HEK293 (cell line): ENCODE data around the gene CDCP1.

Experiments used
- PATZ1 ChIP-seq: fragments of 450-650 bp; formaldehyde crosslinking; IDR thresholded peaks from 2 replicates; pipeline ENCODE4 v1.5.1; 2016; ENCODE audit warnings: missing biosample characterization, missing genetic modification characterization
- PBX3 ChIP-seq: sonication (generic); formaldehyde crosslinking; IDR thresholded peaks from 2 replicates; pipeline ENCODE4 v1.8.1; 2022; ENCODE audit warnings: mild to moderate bottlenecking, moderate library complexity, missing genetic modification reagents
- REST ChIP-seq: fragments of 450-650 bp; formaldehyde crosslinking; IDR thresholded peaks from 2 replicates; pipeline ENCODE4 v1.5.1; 2016; ENCODE audit warnings: missing biosample characterization, missing genetic modification characterization
- ZBTB11 ChIP-seq: fragments of 450-650 bp; formaldehyde crosslinking; conservative IDR thresholded peaks from 2 replicates; pipeline ENCODE4 v1.5.1; 2016; ENCODE audit warnings: low read depth, missing biosample characterization, missing genetic modification characterization
- ZBTB7A ChIP-seq: fragments of 450-650 bp; formaldehyde crosslinking; IDR thresholded peaks from 2 replicates; pipeline ENCODE4 v1.5.1; 2016; ENCODE audit warnings: low read depth, missing biosample characterization, missing genetic modification characterization
- ZNF133 ChIP-seq: fragments of 450-650 bp; formaldehyde crosslinking; IDR thresholded peaks from 2 replicates; pipeline ENCODE4 v1.5.1; 2016; ENCODE audit warnings: missing biosample characterization, missing genetic modification characterization
- ZNF184 ChIP-seq: fragments of 450-650 bp; IDR thresholded peaks from 2 replicates; pipeline ENCODE4 v1.5.1; 2018; ENCODE audit warnings: missing biosample characterization, mild to moderate bottlenecking, missing genetic modification characterization
- ZNF274 ChIP-seq, 2 experiments: fragments of 200-500 bp in 1 of 2; fragments of 450-650 bp in 1 of 2; sonication (Bioruptor generic) in 1 of 2; formaldehyde crosslinking in 1 of 2; IDR thresholded peaks; 2 replicates each; pipeline versions ENCODE4 v1.5.1 to v1.6.1; 2014 to 2016; ENCODE audit warnings: borderline replicate concordance in 1 of 2, inconsistent platforms in 1 of 2, low read length in 1 of 2, missing biosample characterization in 1 of 2, missing genetic modification characterization in 1 of 2
- ZNF449 ChIP-seq: fragments of 450-650 bp; formaldehyde crosslinking; IDR thresholded peaks from 2 replicates; pipeline ENCODE4 v1.5.1; 2017; ENCODE audit warnings: missing biosample characterization, mild to moderate bottlenecking, missing genetic modification characterization, moderate library complexity
- ZNF629 ChIP-seq: fragments of 450-650 bp; formaldehyde crosslinking; IDR thresholded peaks from 2 replicates; pipeline ENCODE4 v1.5.1; 2017; ENCODE audit warnings: missing biosample characterization, missing genetic modification characterization
- TF ChIP-seq, protein P1 (sequence below): fragments of 450-650 bp; formaldehyde crosslinking; IDR thresholded peaks from 2 replicates; pipeline ENCODE4 v1.5.1; 2016; ENCODE audit warnings: missing biosample characterization, missing genetic modification characterization
- TF ChIP-seq, protein P2 (sequence below): fragments of 450-650 bp; formaldehyde crosslinking; optimal IDR thresholded peaks from 2 replicates; pipeline ENCODE3; 2016; ENCODE audit warnings: missing biosample characterization, mild to moderate bottlenecking, missing genetic modification characterization
- TF ChIP-seq, protein P3 (sequence below): fragments of 450-650 bp; IDR thresholded peaks from 2 replicates; pipeline ENCODE4 v1.5.1; 2018; ENCODE audit warnings: missing biosample characterization, mild to moderate bottlenecking, missing genetic modification characterization

DNA sequence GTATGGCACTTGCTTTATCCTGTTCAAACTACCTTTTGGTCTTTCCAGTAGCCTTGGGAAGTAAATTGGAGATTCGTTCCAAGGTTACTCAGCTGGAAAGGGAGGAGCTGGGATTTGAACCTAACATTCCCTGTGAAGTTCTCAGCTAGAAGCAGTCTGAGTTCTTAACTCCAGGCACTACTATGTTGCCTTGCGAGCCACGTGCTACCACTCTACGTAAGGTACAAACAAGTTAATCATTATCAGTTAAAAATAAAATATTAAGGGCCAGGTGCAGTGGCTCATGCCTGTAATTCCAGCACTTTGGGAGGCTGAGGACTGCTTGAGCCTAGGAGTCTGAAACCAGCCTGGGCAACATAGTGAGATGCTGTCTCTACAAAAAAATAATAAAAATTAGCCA lies 30.7 kb upstream of the CDCP1 start:
- no peak for TF ChIP-seq PBX3
- TF ChIP-seq, protein P1, sequence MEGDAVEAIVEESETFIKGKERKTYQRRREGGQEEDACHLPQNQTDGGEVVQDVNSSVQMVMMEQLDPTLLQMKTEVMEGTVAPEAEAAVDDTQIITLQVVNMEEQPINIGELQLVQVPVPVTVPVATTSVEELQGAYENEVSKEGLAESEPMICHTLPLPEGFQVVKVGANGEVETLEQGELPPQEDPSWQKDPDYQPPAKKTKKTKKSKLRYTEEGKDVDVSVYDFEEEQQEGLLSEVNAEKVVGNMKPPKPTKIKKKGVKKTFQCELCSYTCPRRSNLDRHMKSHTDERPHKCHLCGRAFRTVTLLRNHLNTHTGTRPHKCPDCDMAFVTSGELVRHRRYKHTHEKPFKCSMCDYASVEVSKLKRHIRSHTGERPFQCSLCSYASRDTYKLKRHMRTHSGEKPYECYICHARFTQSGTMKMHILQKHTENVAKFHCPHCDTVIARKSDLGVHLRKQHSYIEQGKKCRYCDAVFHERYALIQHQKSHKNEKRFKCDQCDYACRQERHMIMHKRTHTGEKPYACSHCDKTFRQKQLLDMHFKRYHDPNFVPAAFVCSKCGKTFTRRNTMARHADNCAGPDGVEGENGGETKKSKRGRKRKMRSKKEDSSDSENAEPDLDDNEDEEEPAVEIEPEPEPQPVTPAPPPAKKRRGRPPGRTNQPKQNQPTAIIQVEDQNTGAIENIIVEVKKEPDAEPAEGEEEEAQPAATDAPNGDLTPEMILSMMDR (tag by site-specific recombination): no peak
- TF ChIP-seq ZNF184 (tag by site-specific recombination): no peak
- no peak for TF ChIP-seq ZNF449 (tag by site-specific recombination)
- no peak for TF ChIP-seq REST (tag by site-specific recombination)
- TF ChIP-seq, protein P2, sequence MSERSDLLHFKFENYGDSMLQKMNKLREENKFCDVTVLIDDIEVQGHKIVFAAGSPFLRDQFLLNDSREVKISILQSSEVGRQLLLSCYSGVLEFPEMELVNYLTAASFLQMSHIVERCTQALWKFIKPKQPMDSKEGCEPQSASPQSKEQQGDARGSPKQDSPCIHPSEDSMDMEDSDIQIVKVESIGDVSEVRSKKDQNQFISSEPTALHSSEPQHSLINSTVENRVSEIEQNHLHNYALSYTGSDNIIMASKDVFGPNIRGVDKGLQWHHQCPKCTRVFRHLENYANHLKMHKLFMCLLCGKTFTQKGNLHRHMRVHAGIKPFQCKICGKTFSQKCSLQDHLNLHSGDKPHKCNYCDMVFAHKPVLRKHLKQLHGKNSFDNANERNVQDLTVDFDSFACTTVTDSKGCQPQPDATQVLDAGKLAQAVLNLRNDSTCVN: no peak
- TF ChIP-seq, protein P3, sequence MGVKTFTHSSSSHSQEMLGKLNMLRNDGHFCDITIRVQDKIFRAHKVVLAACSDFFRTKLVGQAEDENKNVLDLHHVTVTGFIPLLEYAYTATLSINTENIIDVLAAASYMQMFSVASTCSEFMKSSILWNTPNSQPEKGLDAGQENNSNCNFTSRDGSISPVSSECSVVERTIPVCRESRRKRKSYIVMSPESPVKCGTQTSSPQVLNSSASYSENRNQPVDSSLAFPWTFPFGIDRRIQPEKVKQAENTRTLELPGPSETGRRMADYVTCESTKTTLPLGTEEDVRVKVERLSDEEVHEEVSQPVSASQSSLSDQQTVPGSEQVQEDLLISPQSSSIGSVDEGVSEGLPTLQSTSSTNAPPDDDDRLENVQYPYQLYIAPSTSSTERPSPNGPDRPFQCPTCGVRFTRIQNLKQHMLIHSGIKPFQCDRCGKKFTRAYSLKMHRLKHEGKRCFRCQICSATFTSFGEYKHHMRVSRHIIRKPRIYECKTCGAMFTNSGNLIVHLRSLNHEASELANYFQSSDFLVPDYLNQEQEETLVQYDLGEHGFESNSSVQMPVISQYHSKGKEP: no peak
- TF ChIP-seq ZNF629 (tag by site-specific recombination): no peak
- TF ChIP-seq ZNF133 (tag by site-specific recombination): no peak
- TF ChIP-seq ZBTB7A: no peak
- no peak for TF ChIP-seq PATZ1 (tag by site-specific recombination)
- TF ChIP-seq ZBTB11 (tag by site-specific recombination): no peak
- TF ChIP-seq ZNF274 (IDR thresholded peaks at IDR 0.05; ENCODE audit: low read length): no peak
- TF ChIP-seq ZNF274 (tag by site-specific recombination; IDR thresholded peaks at IDR 0.05; ENCODE audit: borderline replicate concordance): no peak
